GM21529 (cell line): Measurements from ENCODE around the gene LYPD6B.

Experiments used
- ATAC-seq: cut with Tn5 transposase; IDR thresholded peaks from one replicate; pipeline ENCODE4 v1.9.1; 2021; ENCODE audit not compliant: unreplicated experiment

LYPD6B gene

GRCh38 chr2:149068996-149069888, 30.7 kb downstream of the LYPD6B start:
- ATAC-seq, result no peak

- ATAC-seq, result no peak
These were observed 32.3 kb downstream of the LYPD6B start for GRCh38 chr2:149070681-149071320.

GRCh38 chr2:149075105-149075504, 36.6 kb downstream of the LYPD6B start:
- ATAC-seq, result no peak

- no peak for ATAC-seq
These were observed 37.4 kb downstream of the LYPD6B start for GRCh38 chr2:149075853-149076252.

GRCh38 chr2:149076863-149077412, 38.4 kb downstream of the LYPD6B start:
- ATAC-seq, result no peak

- ATAC-seq, result no peak
These were observed 39.4 kb downstream of the LYPD6B start for GRCh38 chr2:149077861-149078260.

GRCh38 chr2:149080099-149080498, 41.6 kb downstream of the LYPD6B start:
- ATAC-seq, result no peak

- no peak for ATAC-seq
These were observed 42.5 kb downstream of the LYPD6B start for GRCh38 chr2:149080971-149081370.

- ATAC-seq, result no peak
These were observed 43.6 kb downstream of the LYPD6B start for GRCh38 chr2:149082079-149082478.

GRCh38 chr2:149082735-149083134, 44.2 kb downstream of the LYPD6B start:
- no peak for ATAC-seq

GRCh38 chr2:149084924-149085795, 46.7 kb downstream of the LYPD6B start:
- ATAC-seq, result no peak

- no peak for ATAC-seq
These were observed 49.3 kb downstream of the LYPD6B start for GRCh38 chr2:149087751-149088150.

GRCh38 chr2:149089068-149089467, 50.6 kb downstream of the LYPD6B start:
- no peak for ATAC-seq

GRCh38 chr2:149090706-149091105, 52.2 kb downstream of the LYPD6B start:
- no peak for ATAC-seq

GRCh38 chr2:149093579-149093978, 55.1 kb downstream of the LYPD6B start:
- ATAC-seq, result no peak

GRCh38 chr2:149094217-149095015, 55.9 kb downstream of the LYPD6B start:
- no peak for ATAC-seq

- no peak for ATAC-seq
These were observed 60.2 kb downstream of the LYPD6B start for GRCh38 chr2:149098701-149099100.

GRCh38 chr2:149099298-149099697, 60.8 kb downstream of the LYPD6B start:
- ATAC-seq, result no peak

GRCh38 chr2:149100739-149101699, 62.5 kb downstream of the LYPD6B start:
- no peak for ATAC-seq
